ENCODE data around the gene GABBR2. TPM values are rescaled to one million over a fixed set of nuclear protein-coding genes. Genes with fewer than 3 reads are reported as not detected.

The GABBR2 gene
- polyA plus RNA-seq, 1 of the 3 experiments (the other 2 are of a cell fraction), result not detected

- TF ChIP-seq NFIC (IDR thresholded peaks at IDR 0.05; ENCODE audit: borderline replicate concordance), result no peak
- TF ChIP-seq USF1 (IDR thresholded peaks at IDR 0.05; ENCODE audit: borderline replicate concordance, low read depth), result no peak
- TF ChIP-seq GABPA (IDR thresholded peaks at IDR 0.05; ENCODE audit: low read depth), result no peak
- no peak for TF ChIP-seq TEAD4 (IDR thresholded peaks at IDR 0.05; ENCODE audit: borderline replicate concordance, insufficient read depth)
- TF ChIP-seq, protein P1, sequence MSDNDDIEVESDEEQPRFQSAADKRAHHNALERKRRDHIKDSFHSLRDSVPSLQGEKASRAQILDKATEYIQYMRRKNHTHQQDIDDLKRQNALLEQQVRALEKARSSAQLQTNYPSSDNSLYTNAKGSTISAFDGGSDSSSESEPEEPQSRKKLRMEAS (IDR thresholded peaks at IDR 0.05; ENCODE audit: low read depth), result no peak
- no peak for TF ChIP-seq CHD2 (IDR thresholded peaks at IDR 0.05; ENCODE audit: low read length, partially characterized antibody)
- TF ChIP-seq SIN3A (IDR thresholded peaks at IDR 0.05; ENCODE audit: borderline replicate concordance, low read depth, low read length), result no peak
- TF ChIP-seq REST (IDR thresholded peaks at IDR 0.05; ENCODE audit: low read depth, low read length), result no peak
- TF ChIP-seq MEF2A (IDR thresholded peaks at IDR 0.05; ENCODE audit: borderline replicate concordance, low read depth), result no peak
- TF ChIP-seq ELF1 (IDR thresholded peaks at IDR 0.05), result no peak
- no peak for TF ChIP-seq SMC3 (IDR thresholded peaks at IDR 0.05; ENCODE audit: low read depth, low read length)
- no peak for TF ChIP-seq TCF12 (IDR thresholded peaks at IDR 0.05)
- no peak for TF ChIP-seq NRF1 (IDR thresholded peaks at IDR 0.05; ENCODE audit: low read depth, low read length)
- no peak for TF ChIP-seq EZH2phosphoT487 (IDR thresholded peaks at IDR 0.05; ENCODE audit: borderline replicate concordance, low read depth)
- TF ChIP-seq, protein P2, sequence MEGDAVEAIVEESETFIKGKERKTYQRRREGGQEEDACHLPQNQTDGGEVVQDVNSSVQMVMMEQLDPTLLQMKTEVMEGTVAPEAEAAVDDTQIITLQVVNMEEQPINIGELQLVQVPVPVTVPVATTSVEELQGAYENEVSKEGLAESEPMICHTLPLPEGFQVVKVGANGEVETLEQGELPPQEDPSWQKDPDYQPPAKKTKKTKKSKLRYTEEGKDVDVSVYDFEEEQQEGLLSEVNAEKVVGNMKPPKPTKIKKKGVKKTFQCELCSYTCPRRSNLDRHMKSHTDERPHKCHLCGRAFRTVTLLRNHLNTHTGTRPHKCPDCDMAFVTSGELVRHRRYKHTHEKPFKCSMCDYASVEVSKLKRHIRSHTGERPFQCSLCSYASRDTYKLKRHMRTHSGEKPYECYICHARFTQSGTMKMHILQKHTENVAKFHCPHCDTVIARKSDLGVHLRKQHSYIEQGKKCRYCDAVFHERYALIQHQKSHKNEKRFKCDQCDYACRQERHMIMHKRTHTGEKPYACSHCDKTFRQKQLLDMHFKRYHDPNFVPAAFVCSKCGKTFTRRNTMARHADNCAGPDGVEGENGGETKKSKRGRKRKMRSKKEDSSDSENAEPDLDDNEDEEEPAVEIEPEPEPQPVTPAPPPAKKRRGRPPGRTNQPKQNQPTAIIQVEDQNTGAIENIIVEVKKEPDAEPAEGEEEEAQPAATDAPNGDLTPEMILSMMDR (IDR thresholded peaks at IDR 0.05), result no peak
- H3K79me2 ChIP-seq (ENCODE audit: insufficient read depth), result no peaks in the 10 kb centered on the region
- no peak for DNase-seq
- CTCF ChIA-PET, result interaction anchor here (1.7 kb wide), 1 partner anchor 177 kb away, joined by 4 read pairs; no protein-coding TSS in a partner anchor
- no peaks in the 10 kb centered on the region for H3K9me2 ChIP-seq
- H3K27me3 ChIP-seq (ENCODE audit: insufficient read depth), result peaks cover 4% of the 10 kb centered on the region; the same call in 1 of the 2 replicates
- H3K36me3 ChIP-seq (replicated peaks in 1 of 2; ENCODE audit: control insufficient read depth in 1 of 2, insufficient read depth in 2 of 2, low read length in 1 of 2), result no peaks in the 10 kb centered on the region
- 61% methylated on average over 2 of the region's 2 CpGs for WGBS (ENCODE audit: low lambda C conversion rate)
- no peak overlapping the region for H3K9ac ChIP-seq
- no peak overlapping the region for H2AFZ ChIP-seq (ENCODE audit: low read depth)
- H3K4me3 ChIP-seq (ENCODE audit: low read depth in 2 of 2, low read length in 1 of 2), result no peak overlapping the region
- H3K27ac ChIP-seq (ENCODE audit: low read depth in 2 of 2, low read length in 1 of 2), result no peak overlapping the region
- POLR2A ChIA-PET, result no interaction called here
- H4K20me1 ChIP-seq (ENCODE audit: insufficient read depth), result no peaks in the 10 kb centered on the region
- H3K4me2 ChIP-seq, result no peak overlapping the region
- no peaks in the 10 kb centered on the region for H3F3A ChIP-seq (replicated peaks; ENCODE audit: insufficient read depth)
- H3K4me1 ChIP-seq (ENCODE audit: control insufficient read depth in 1 of 2, insufficient read depth in 2 of 2, low read depth in 1 of 2, low read length in 1 of 2), result no peaks in the 10 kb centered on the region
- no peaks in the 10 kb centered on the region for H3K9me3 ChIP-seq
These were observed 109.9 kb downstream of the GABBR2 start for GRCh38 chr9:98598861-98599260.
